ENCODE results near the gene ACSL1. TPM values are rescaled to one million over a fixed set of nuclear protein-coding genes. Genes with fewer than 3 reads are reported as not detected.
"Not testable (repeated sequence)": the region's sequence is repeated elsewhere in the genome, so short reads cannot be mapped to it uniquely, and the experiment has no call there.

The ACSL1 gene
- total and polyA plus RNA-seq, 8 donors: 42.8 to 1,170 (median 51.3) TPM

DNA sequence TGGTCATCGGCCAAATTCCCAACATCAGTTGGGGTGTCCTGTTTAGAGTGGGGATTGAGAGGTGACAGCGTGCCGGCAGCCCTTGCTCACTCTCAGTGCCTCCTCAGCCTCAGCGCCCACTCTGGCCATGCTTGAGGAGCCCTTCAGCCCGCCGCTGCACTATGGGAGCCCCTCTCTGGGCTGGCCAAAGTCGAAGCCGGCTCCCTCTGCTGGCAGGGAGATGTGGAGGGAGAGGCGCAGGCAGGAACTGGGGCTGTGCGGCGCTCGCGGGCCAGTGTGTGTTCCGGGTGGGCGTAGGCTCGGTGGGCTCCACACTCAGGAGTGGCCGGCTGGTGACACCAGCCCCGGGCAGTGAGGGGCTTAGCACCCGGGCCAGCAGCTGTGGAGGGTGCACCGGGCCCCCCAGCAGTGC is 84.8 kb downstream of the ACSL1 start:
- H3K4me3 ChIP-seq: no peak overlapping the region
- H3K27ac ChIP-seq: no peak overlapping the region
- 93 to 100% (median 98%) methylated on average over 1 to 20 of the region's 20 CpGs for WGBS, 5 donors
- intact Hi-C loops (cut with DNase I; ENCODE audit: low total_unique reads): loop anchor here (10.0 kb wide), 1 partner anchor 84 kb away; the partner anchor contains the start of gene ACSL1
- H3K36me3 ChIP-seq: no peaks in the 10 kb centered on the region
- peaks cover 5 to 14% (median 6%) of the 10 kb centered on the region in 4 donors for H3K4me1 ChIP-seq
- no peaks in the 10 kb centered on the region for H3K27me3 ChIP-seq
- DNase-seq: no peak
- no peaks in the 10 kb centered on the region for H3K9me3 ChIP-seq
- no peak for TF ChIP-seq POLR2A (IDR thresholded peaks at IDR 0.05)
- TF ChIP-seq POLR2AphosphoS5 (IDR thresholded peaks at IDR 0.05): no peak
- no peak for TF ChIP-seq EP300 (IDR thresholded peaks at IDR 0.05)
- TF ChIP-seq, protein P1, sequence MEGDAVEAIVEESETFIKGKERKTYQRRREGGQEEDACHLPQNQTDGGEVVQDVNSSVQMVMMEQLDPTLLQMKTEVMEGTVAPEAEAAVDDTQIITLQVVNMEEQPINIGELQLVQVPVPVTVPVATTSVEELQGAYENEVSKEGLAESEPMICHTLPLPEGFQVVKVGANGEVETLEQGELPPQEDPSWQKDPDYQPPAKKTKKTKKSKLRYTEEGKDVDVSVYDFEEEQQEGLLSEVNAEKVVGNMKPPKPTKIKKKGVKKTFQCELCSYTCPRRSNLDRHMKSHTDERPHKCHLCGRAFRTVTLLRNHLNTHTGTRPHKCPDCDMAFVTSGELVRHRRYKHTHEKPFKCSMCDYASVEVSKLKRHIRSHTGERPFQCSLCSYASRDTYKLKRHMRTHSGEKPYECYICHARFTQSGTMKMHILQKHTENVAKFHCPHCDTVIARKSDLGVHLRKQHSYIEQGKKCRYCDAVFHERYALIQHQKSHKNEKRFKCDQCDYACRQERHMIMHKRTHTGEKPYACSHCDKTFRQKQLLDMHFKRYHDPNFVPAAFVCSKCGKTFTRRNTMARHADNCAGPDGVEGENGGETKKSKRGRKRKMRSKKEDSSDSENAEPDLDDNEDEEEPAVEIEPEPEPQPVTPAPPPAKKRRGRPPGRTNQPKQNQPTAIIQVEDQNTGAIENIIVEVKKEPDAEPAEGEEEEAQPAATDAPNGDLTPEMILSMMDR (IDR thresholded peaks at IDR 0.05): no peak

DNA sequence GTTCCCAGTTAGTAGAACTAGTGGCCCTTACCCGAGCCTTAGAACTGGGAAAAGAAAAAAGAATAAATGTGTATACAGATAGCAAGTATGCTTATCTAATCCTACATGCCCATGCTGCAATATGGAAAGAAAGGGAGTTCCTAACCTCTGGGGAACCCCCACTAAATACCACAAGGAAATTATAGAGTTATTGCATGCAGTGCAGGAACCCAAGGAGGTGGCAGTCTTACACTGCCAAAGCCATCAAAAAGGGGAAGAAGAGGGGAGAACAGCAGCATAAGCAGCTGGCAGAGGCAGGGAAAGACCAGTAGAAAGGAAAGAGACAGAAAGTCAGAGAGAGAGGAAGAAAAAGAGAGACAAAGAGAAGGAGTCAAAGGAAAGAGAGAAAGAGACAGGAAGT is 86.2 kb downstream of the ACSL1 start:
- H3K4me1 ChIP-seq: peaks cover 0 to 12% (median 2%) of the 10 kb centered on the region in 4 donors
- WGBS, 5 donors: 21 to 61% (median 43%) methylated on average over 1 of the region's 1 CpG
- DNase-seq; intact Hi-C loops (cut with DNase I; ENCODE audit: low total_unique reads); H3K27ac ChIP-seq; H3K27me3 ChIP-seq; H3K36me3 ChIP-seq; H3K9me3 ChIP-seq; H3K4me3 ChIP-seq: not testable (repeated sequence)

DNA sequence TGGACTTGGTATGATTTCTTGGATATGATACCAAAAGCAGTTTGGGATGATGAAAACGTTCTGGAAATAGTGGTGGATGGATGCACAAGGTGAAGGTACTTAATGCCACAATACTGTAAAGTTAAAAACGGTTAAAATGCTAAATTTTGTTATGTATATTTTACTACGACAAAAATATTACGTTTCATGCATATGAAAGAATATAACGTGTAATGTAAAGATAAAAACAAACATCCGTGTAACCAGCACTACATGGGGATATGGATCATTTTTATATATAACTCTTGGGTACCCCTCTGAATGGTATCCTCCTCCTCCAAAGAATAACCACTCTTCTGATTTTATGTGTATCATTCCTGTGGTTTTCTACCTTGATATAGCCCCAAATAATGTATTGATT is 91.0 kb downstream of the ACSL1 start:
- intact Hi-C loops (cut with DNase I; ENCODE audit: low total_unique reads): no loop called here
- 32 to 53% (median 35%) methylated on average over 6 of the region's 6 CpGs for WGBS, 5 donors
- TF ChIP-seq, protein P1 (IDR thresholded peaks at IDR 0.05): no peak
- TF ChIP-seq EP300 (IDR thresholded peaks at IDR 0.05) (no peak), POLR2AphosphoS5 (IDR thresholded peaks at IDR 0.05) (no peak), POLR2A (IDR thresholded peaks at IDR 0.05) (no peak)
- H3K36me3 ChIP-seq: no peaks in the 10 kb centered on the region
- peak overlapping the region in 3 of 5 donors; percentile 72 to 78 (median 75) for H3K27ac ChIP-seq
- H3K4me1 ChIP-seq: peaks cover 0 to 26% (median 16%) of the 10 kb centered on the region in 4 donors
- no peaks in the 10 kb centered on the region for H3K27me3 ChIP-seq
- H3K9me3 ChIP-seq: no peaks in the 10 kb centered on the region
- H3K4me3 ChIP-seq: peak overlapping the region; percentile 71 to 86 (median 76)
- no peak for DNase-seq

DNA sequence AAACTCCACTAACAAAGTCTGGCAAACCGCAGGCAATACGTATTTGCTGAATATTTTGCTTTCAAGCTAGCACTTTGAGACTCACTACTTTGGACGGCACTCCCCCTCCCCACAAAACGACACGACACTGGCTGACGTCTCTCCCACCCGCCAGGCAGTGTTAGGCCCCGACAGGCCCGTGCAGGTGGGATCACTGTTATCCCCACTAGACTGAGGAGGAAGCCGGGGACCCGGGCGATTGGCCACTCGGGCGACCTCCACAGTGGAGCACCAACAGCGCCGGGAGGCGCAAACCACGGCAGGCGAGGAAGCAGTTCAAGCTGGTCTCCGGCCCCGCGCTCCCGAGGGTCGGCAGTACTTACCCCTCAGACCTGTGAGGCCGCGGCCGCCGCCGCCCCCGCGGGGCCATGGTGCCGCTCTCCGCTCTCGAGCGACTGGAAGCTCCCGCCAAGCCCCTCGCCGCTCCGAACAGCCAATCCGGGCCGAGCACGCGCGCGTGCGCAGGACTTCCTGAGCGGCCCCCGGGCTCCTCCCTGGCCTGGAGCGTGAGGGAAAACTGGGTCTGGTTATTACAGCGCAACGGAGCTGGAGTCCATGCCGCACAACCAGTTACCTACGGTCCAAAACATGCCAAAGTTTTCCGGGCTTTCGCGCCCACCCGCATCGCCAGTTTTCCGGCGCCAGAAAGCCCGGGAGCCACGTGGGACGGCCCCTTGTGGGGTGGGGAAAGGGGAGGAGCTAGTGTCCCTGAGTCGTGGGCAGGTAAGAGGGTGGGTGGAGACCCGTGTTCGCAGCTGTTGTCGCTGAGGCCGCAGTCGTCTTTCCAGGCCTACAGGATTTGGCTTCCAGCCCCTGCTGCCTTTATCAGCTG is 91.9 kb downstream of the ACSL1 start, which contains the start of gene CENPU:
CENPU (minus strand) TSS at position 443 of the 871 bp plus-strand sequence; CDS start at position 409, 34 bp downstream.
- Histone ChIP-seq H3K9me3 (no peaks in the 10 kb centered on the region), H3K27me3 (no peaks in the 10 kb centered on the region), H3K36me3 (no peaks in the 10 kb centered on the region), H3K4me3 (peak within 1 kb of the TSS; percentile 71 to 86 (median 76)), H3K27ac (peak within 1 kb of the TSS; percentile 50 to 78 (median 75)), H3K4me1 (peaks cover 0 to 22% (median 16%) of the 10 kb centered on the region in 4 donors)
- DNase-seq: peak; percentile 96 to 99
- TF ChIP-seq EP300 (IDR thresholded peaks at IDR 0.05) (no peak), POLR2AphosphoS5 (IDR thresholded peaks at IDR 0.05) (peak; percentile 69 to 96 (median 74)), POLR2A (IDR thresholded peaks at IDR 0.05) (no peak)
- TF ChIP-seq, protein P1 (IDR thresholded peaks at IDR 0.05): no peak
- WGBS, 5 donors: 0 to 1% (median 0%) methylated on average over 27 to 69 of the region's 69 CpGs
- intact Hi-C loops (cut with DNase I; ENCODE audit: low total_unique reads): no loop called here

All from stomach (tissue), 9 donors.